Non-pigmented ciliary epithelial cell (primary cell): ENCODE results near the gene IL17RC.
"Not testable (repeated sequence)": the region's sequence is repeated elsewhere in the genome, so short reads cannot be mapped to it uniquely, and the experiment has no call there.

Experiments
- DNase-seq: peaks from one replicate; pipeline ENCODE4 v3.0.0-alpha.2; 2010; ENCODE audit warnings: low read depth

Gene IL17RC

GRCh38 chr3:9915254-9916141 is 1.4 kb upstream of the IL17RC start:
- DNase-seq, result no peak

- no peak for DNase-seq
Observed at GRCh38 chr3:9916346-9916733, 558 bp upstream of the IL17RC start.

GRCh38 chr3:9917820-9918219 is 922 bp downstream of the IL17RC start:
- DNase-seq, result no peak

GRCh38 chr3:9918261-9919038 is 1.6 kb downstream of the IL17RC start:
- no peak for DNase-seq

GRCh38 chr3:9928158-9928557 is 11.3 kb downstream of the IL17RC start:
- DNase-seq, result no peak

GRCh38 chr3:9930804-9931418 is 14.0 kb downstream of the IL17RC start:
- no peak for DNase-seq

- no peak for DNase-seq
Observed at GRCh38 chr3:9932535-9932842, 15.6 kb downstream of the IL17RC start.

- no peak for DNase-seq
Observed at GRCh38 chr3:9932843-9933560, 16.1 kb downstream of the IL17RC start.

- peak; percentile 70 for DNase-seq
Observed at GRCh38 chr3:9933561-9934234, 16.8 kb downstream of the IL17RC start, which contains the start of gene CRELD1. TSS of gene CRELD1 (plus strand) at chr3:9933834. CDS start at chr3:9934439, 605 bp downstream.

- no peak for DNase-seq
Observed at GRCh38 chr3:9934235-9934621, 17.3 kb downstream of the IL17RC start.

- no peak for DNase-seq
Observed at GRCh38 chr3:9934993-9935392, 18.1 kb downstream of the IL17RC start.

- no peak for DNase-seq
Observed at GRCh38 chr3:9935966-9936510, 19.1 kb downstream of the IL17RC start.

GRCh38 chr3:9937486-9938238 is 20.8 kb downstream of the IL17RC start:
- DNase-seq, result no peak

GRCh38 chr3:9938966-9939365 is 22.1 kb downstream of the IL17RC start:
- DNase-seq, result no peak

GRCh38 chr3:9939906-9940305 is 23.0 kb downstream of the IL17RC start:
- DNase-seq, result not testable (repeated sequence)

GRCh38 chr3:9940746-9941145 is 23.8 kb downstream of the IL17RC start:
- no peak for DNase-seq

- DNase-seq, result no peak
Observed at GRCh38 chr3:9942164-9942563, 25.3 kb downstream of the IL17RC start.

GRCh38 chr3:9942934-9943690 is 26.2 kb downstream of the IL17RC start:
- no peak for DNase-seq

GRCh38 chr3:9944271-9944670 is 27.4 kb downstream of the IL17RC start:
- no peak for DNase-seq

GRCh38 chr3:9945358-9945757 is 28.5 kb downstream of the IL17RC start:
- DNase-seq, result no peak
